Breast epithelium (tissue), 4 donors: Measurements from ENCODE around the gene PCMTD2. TPM values are rescaled to one million over a fixed set of nuclear protein-coding genes. Genes with fewer than 3 reads are reported as not detected.

ENCODE experiments used
- DNase-seq, 2 donors: peaks; one replicate each; pipeline ENCODE4 v3.0.0-alpha.2; 2019; ENCODE audit warnings: low spot score in 2 of 2
- H3K27ac ChIP-seq, 2 donors: fragments of 200-600 bp; sonication (generic) in 1 of 2; one replicate each; pipeline ENCODE4 v1.5.1; 2016 to 2019; ENCODE audit warnings: mild to moderate bottlenecking in 1 of 2
- H3K27me3 ChIP-seq, 2 donors: fragments of 200-600 bp; sonication (generic) in 1 of 2; one replicate each; pipeline versions ENCODE4 v1.5.1 to v1.6.0; 2017 to 2019; ENCODE audit warnings: control low read depth in 1 of 2, mild to moderate bottlenecking in 1 of 2
- H3K36me3 ChIP-seq: fragments of 200-600 bp; one replicate; pipeline ENCODE4 v1.5.1; 2019
- H3K4me1 ChIP-seq, 2 donors: fragments of 200-600 bp; sonication (generic); one replicate each; pipeline ENCODE4 v1.5.1; 2016 to 2019; ENCODE audit warnings: control low read depth in 1 of 2
- H3K4me3 ChIP-seq, 3 donors: fragments of 200-600 bp; sonication (generic); 1 replicate in 2 of 3; 2 replicates in 1 of 3; pipeline ENCODE4 v1.5.1; 2016 to 2019; ENCODE audit warnings: mild to moderate bottlenecking in 3 of 3, moderate library complexity in 2 of 3
- H3K9me3 ChIP-seq, 2 donors: fragments of 200-600 bp; sonication (generic) in 1 of 2; one replicate each; pipeline ENCODE4 v1.5.1; 2016 to 2019; ENCODE audit warnings: control low read depth in 1 of 2
- CTCF ChIP-seq, 3 donors: fragments of 450-650 bp; IDR thresholded peaks; one replicate each; pipeline ENCODE4 v1.5.1; 2016 to 2017; ENCODE audit warnings: antibody characterized with exemption in 3 of 3, mild to moderate bottlenecking in 3 of 3, moderate library complexity in 3 of 3
- POLR2A ChIP-seq: fragments of 450-650 bp; IDR thresholded peaks from one replicate; pipeline ENCODE4 v1.6.1; 2016; ENCODE audit warnings: antibody characterized with exemption, mild to moderate bottlenecking, moderate library complexity
- POLR2AphosphoS5 ChIP-seq, 3 donors: sonication (generic); formaldehyde crosslinking; IDR thresholded peaks; one replicate each; pipeline ENCODE4 v1.6.1; 2017; ENCODE audit warnings: antibody characterized with exemption in 3 of 3
- intact Hi-C: fragments of 100-400 bp; cut with DNase I; formaldehyde crosslinking; loops from one replicate; pipeline ENCODE4 v1.15.1; 2023; ENCODE audit warnings: low total_unique reads
- total RNA-seq, 3 donors: library from RNA; depleted of rRNA; stranded (reverse); fragments of >200 nt; gene quantifications; one replicate each; pipeline ENCODE4 v1.1.0, GENCODE V29; 2016

PCMTD2 gene
- total RNA-seq, 3 donors from 2014 or later: 73.7 to 119 (median 77.6) TPM

GRCh38 chr20:64244281-64244805, 11.2 kb upstream of the PCMTD2 start:
- DNase-seq: peak in 1 of 2 donors; percentile 5
- peaks cover 0 to 12% of the 10 kb centered on the region in 2 donors for H3K27me3 ChIP-seq
- H3K9me3 ChIP-seq: no peaks in the 10 kb centered on the region
- intact Hi-C loops: no loop called here
- H3K4me1 ChIP-seq: no peaks in the 10 kb centered on the region
- no peak overlapping the region for H3K4me3 ChIP-seq
- TF ChIP-seq CTCF (IDR thresholded peaks at IDR 0.05): no peak
- TF ChIP-seq POLR2AphosphoS5 (IDR thresholded peaks at IDR 0.05): no peak
- TF ChIP-seq POLR2A: no peak
- H3K27ac ChIP-seq: no peak overlapping the region
- no peaks in the 10 kb centered on the region for H3K36me3 ChIP-seq

- TF ChIP-seq POLR2AphosphoS5 (IDR thresholded peaks at IDR 0.05): no peak
- no peak for TF ChIP-seq POLR2A
- TF ChIP-seq CTCF (IDR thresholded peaks at IDR 0.05): no peak
- no peaks in the 10 kb centered on the region for H3K9me3 ChIP-seq
- H3K4me1 ChIP-seq: no peaks in the 10 kb centered on the region
- peak in 1 of 2 donors; percentile 14 for DNase-seq
- peaks cover 0 to 12% of the 10 kb centered on the region in 2 donors for H3K27me3 ChIP-seq
- H3K36me3 ChIP-seq: no peaks in the 10 kb centered on the region
- H3K27ac ChIP-seq: no peak overlapping the region
- intact Hi-C loops: no loop called here
- no peak overlapping the region for H3K4me3 ChIP-seq
Observed at GRCh38 chr20:64244870-64245603, 10.5 kb upstream of the PCMTD2 start.

GRCh38 chr20:64245746-64246595, 9.6 kb upstream of the PCMTD2 start:
- intact Hi-C loops: no loop called here
- TF ChIP-seq POLR2A: no peak
- TF ChIP-seq POLR2AphosphoS5 (IDR thresholded peaks at IDR 0.05): no peak
- TF ChIP-seq CTCF (IDR thresholded peaks at IDR 0.05): no peak
- no peaks in the 10 kb centered on the region for H3K9me3 ChIP-seq
- no peak overlapping the region for H3K4me3 ChIP-seq
- H3K36me3 ChIP-seq: no peaks in the 10 kb centered on the region
- no peak overlapping the region for H3K27ac ChIP-seq
- DNase-seq: peak in 1 of 2 donors; percentile 20
- no peaks in the 10 kb centered on the region for H3K4me1 ChIP-seq
- peaks cover 0 to 12% of the 10 kb centered on the region in 2 donors for H3K27me3 ChIP-seq

- intact Hi-C loops: no loop called here
- DNase-seq: peak in 1 of 2 donors; percentile 42
Observed at GRCh38 chr20:64246616-64247306, 8.8 kb upstream of the PCMTD2 start.

More at GRCh38 chr20:64246616-64247306, 8.8 kb upstream of the PCMTD2 start:
- Histone ChIP-seq H3K27me3 (peaks cover 0 to 12% of the 10 kb centered on the region in 2 donors), H3K36me3 (no peaks in the 10 kb centered on the region), H3K27ac (no peak overlapping the region), H3K9me3 (no peaks in the 10 kb centered on the region), H3K4me1 (no peaks in the 10 kb centered on the region), H3K4me3 (no peak overlapping the region)
- TF ChIP-seq POLR2AphosphoS5 (IDR thresholded peaks at IDR 0.05): no peak
- no peak for TF ChIP-seq POLR2A
- no peak for TF ChIP-seq CTCF (IDR thresholded peaks at IDR 0.05)
